KOPT-K1 (cell line): ENCODE measurements around the gene ZFP90.
"Not testable (repeated sequence)": the region's sequence is repeated elsewhere in the genome, so short reads cannot be mapped to it uniquely, and the experiment has no call there.

Experiments
- H3K27ac ChIP-seq: fragments of 200-600 bp; sonication (generic); 2 replicates; pipeline ENCODE4 v1.5.1; 2016; ENCODE audit warnings: antibody characterized with exemption, mild to moderate bottlenecking, low read depth, low read length; ENCODE audit not compliant: poor library complexity, severe bottlenecking
- H3K36me3 ChIP-seq: fragments of 200-600 bp; sonication (generic); 2 replicates; pipeline ENCODE4 v1.5.1; 2017; ENCODE audit warnings: antibody characterized with exemption, mild to moderate bottlenecking, low read length, moderate library complexity; ENCODE audit not compliant: insufficient read depth
- H3K9me3 ChIP-seq: fragments of 200-600 bp; sonication (generic); 2 replicates; pipeline ENCODE4 v1.5.1; 2017; ENCODE audit warnings: antibody characterized with exemption, low read length, mild to moderate bottlenecking; ENCODE audit not compliant: insufficient read depth, poor library complexity, severe bottlenecking

Gene ZFP90

DNA sequence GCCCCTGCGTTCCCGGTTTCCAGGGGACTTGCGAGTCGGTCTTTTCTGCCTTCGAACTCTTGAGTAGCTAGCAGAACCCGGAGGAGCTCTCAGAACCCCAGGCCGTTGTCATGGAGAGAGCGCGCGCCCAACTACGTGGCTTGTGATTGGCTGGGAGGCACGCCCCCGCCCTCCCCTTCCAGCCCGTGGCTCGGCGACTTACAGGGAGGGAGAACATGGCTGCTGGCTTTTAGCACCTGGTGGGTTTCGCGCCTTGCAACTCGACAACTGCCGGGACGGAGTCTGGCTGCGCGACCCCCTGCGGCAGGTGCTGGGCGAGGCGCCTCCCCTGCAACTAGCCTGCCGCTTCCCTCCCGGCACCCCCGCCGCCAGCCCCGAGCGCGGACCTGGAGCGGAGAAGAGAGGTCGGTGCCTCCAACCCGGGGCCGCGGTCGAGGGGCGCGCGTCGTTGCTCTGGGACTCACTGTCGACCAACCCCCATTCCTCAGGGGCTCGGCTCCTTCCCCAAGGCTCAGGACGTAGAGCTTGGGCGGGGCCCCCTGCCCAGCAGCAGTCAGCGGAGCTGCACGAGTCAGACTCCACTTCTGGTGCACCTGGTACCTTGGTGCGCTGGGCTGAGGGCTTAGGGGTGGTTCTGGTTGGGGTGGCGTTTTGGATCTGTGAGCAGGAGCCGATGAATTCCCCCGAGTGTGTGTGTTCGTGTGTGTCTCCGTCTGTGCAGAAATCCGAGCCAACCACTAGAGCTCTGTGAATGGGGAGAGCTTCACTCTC lies 9.0 kb upstream of the ZFP90 start:
- peak overlapping the region; percentile 66 for H3K27ac ChIP-seq
- peaks cover 15% of the 10 kb centered on the region for H3K36me3 ChIP-seq
- H3K9me3 ChIP-seq: peaks cover 16% of the 10 kb centered on the region

DNA sequence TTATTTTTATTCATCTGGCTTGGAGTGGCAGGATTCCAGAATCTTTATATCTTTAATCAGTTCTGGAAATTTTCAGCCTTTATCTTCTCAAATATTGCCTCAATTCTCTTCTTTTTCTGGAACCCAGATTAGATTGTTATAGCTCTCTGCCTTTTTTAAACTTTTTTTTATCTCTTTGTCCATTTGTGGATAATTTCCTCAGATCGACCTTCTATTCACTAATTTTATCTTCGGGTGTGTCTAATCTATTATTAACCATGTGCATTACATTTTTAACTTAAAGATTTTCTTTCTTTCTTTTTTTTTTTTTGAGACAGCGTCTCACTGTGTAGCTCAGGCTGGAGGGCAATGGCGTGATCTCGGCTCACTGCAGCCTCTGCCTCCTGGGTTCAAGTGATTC lies 5.2 kb upstream of the ZFP90 start:
- H3K36me3 ChIP-seq: peaks cover 30% of the 10 kb centered on the region
- no peak overlapping the region for H3K27ac ChIP-seq
- peaks cover 16% of the 10 kb centered on the region for H3K9me3 ChIP-seq

DNA sequence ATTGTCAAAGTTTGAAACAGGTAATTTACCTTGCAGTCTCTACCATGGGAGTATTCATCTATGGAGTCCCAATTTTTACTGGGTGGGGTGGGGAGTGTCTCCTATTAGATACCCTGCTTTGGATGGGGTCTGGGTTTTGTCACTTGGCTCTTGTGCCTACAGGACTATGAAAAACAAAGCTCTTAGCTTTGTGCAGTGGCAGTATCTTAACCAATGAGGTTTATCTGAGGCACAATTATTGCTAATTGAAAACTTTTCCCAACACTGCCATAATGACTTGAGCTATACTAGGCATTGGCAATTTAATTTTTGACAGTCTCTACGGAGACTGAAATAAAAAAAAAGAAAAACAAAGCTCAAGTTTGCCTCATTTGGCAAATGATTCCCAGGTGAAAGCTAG lies 3.8 kb upstream of the ZFP90 start:
- Histone ChIP-seq H3K27ac (no peak overlapping the region), H3K9me3 (peaks cover 16% of the 10 kb centered on the region), H3K36me3 (peaks cover 30% of the 10 kb centered on the region)

DNA sequence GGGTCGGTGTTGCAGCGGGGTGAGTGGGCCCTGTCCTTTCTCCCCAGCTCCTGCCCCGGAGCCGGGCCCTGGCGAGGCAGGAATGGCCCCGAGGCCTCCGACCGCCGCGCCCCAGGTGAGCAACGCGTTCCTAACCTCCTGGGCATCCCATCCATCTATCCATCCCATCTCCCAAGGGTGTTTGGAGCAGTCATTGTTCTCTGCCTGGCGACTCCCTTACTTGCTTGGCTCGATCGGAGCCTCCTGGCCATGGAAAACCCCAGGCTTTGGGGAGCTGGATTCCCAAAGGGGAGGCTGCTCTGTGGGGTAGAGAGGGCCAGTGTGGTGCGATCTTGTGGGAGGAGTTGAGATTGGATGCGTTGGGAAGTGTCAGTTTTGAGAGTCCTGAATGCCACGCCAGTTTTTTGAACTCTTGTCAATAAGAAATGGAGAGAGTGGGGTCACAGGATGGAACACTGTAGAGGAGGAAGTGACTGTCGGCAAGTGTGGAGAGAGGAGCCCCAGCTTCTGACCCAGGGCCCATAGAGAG lies 684 bp downstream of the ZFP90 start:
- H3K9me3 ChIP-seq: peaks cover 30% of the 10 kb centered on the region
- H3K27ac ChIP-seq: peak overlapping the region; percentile 58
- H3K36me3 ChIP-seq: peaks cover 52% of the 10 kb centered on the region

DNA sequence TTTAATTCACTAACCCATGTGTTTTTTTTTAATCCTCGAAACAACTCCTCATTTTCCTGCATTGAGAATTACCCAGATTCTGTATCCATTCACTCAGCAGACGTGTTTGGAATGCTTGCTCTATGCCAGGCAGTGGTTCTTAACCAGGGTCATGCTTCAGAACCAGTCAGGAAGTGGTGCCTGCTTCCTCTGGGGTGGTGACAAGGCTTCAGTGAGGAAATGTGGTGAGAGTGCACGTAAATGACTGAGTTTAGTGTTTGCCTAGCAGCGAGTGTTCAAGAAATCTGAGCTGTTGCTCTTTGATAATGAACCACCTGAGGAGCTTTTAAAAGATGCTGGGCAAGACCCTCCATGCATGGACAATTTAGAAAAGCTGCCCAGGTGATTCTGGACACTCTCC lies 9.9 kb downstream of the ZFP90 start:
- H3K36me3 ChIP-seq: peaks cover 87% of the 10 kb centered on the region
- peaks cover 98% of the 10 kb centered on the region for H3K9me3 ChIP-seq
- no peak overlapping the region for H3K27ac ChIP-seq

DNA sequence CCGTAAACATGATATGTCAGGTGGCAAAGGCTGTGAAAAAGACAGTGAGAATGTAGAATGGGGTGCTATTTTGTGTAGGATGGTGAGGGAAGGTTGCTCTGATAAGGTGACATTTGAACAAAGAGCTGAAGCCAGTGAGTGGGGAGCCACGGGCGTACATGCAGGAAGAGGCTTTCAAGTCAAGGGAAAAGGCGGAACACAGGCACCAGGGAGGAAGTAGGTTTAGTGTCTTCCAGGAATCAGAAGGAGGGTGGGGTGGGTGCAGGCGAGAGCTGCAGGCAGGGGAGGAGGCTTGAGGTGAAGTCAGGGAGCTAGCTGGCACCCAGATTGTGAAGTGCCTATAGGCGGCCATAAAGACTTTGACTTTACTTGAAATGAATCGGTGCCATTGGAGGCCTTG lies 14.1 kb downstream of the ZFP90 start:
- H3K9me3 ChIP-seq: peaks cover 100% of the 10 kb centered on the region
- no peak overlapping the region for H3K27ac ChIP-seq
- H3K36me3 ChIP-seq: peaks cover 91% of the 10 kb centered on the region

DNA sequence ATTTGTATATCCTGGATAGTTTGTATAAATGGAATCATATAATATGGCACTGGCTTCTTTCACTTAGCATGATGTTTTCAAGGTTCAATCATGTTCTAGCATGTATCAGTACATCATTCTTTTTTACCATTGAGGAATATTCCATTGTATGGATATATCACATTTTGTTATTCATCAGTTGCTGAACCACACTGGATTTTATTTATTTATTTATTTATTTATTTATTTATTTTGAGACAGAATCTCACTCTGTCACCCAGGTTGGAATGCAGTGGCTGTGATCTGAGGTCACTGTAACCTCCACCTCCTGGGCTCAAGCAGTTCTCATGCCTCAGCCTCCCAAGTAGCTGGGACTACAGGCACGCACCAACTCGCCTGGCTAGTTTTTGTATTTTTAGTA lies 21.2 kb downstream of the ZFP90 start:
- peaks cover 100% of the 10 kb centered on the region for H3K9me3 ChIP-seq
- H3K36me3 ChIP-seq: peaks cover 91% of the 10 kb centered on the region
- not testable (repeated sequence) for H3K27ac ChIP-seq

DNA sequence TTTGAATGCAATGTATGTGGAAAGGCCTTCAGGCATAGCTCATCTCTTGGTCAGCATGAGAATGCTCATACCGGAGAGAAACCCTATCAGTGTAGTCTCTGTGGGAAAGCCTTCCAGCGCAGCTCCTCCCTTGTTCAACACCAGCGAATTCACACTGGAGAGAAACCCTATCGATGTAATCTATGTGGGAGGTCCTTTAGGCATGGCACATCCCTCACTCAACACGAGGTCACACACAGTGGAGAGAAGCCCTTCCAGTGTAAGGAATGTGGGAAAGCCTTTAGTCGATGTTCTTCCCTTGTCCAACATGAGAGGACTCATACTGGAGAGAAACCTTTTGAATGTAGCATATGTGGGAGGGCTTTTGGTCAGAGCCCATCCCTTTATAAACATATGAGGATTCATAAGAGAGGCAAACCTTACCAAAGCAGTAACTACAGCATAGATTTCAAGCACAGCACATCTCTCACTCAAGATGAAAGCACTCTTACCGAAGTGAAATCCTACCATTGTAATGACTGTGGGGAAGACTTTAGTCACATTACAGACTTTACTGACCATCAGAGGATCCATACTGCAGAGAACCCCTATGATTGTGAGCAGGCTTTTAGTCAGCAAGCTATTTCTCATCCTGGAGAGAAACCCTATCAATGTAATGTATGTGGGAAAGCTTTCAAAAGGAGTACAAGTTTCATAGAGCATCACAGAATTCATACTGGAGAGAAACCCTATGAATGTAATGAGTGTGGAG lies 24.7 kb downstream of the ZFP90 start:
- H3K36me3 ChIP-seq: peaks cover 57% of the 10 kb centered on the region
- no peak overlapping the region for H3K27ac ChIP-seq
- peaks cover 100% of the 10 kb centered on the region for H3K9me3 ChIP-seq

DNA sequence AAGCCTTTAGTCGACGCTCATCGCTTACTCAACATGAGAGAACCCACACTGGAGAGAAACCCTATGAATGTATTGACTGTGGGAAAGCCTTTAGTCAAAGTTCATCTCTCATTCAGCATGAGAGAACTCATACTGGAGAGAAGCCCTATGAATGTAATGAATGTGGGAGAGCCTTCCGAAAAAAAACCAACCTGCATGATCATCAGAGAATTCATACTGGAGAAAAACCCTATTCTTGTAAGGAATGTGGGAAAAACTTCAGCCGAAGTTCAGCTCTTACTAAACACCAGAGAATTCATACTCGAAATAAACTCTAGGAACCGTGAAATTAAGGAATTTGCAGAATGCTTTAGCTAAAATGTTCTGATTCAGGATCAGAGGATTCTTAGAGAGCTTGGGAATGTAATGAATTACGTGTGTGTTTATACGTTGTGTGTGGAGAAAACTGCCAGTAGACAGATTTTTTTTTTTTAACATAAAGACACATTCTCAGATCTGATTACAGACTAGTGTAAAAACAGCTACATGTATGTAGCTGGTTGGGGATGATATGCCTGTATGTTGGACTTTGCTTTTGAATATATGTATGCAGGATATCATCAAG lies 25.4 kb downstream of the ZFP90 start:
- Histone ChIP-seq H3K27ac (no peak overlapping the region), H3K9me3 (peaks cover 100% of the 10 kb centered on the region), H3K36me3 (peaks cover 51% of the 10 kb centered on the region)

DNA sequence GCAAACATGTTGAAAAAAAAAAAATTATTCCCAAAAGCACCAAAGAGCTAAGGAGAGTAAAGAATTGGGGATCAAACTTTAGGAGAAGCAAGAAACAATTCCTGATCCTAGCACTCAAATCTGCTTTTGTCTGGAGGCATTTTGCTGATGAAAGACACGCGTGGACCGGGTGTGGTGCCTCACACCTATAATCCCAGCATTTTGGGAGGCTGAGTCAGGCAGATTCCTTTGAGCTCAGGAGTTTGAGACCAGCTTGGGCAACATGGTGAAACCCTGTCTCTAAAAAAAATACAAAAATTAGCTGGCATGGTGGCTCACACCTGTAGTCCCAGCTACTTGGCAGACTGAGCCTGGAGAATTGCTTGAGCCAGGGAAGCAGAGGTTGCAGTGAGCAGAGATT lies 35.4 kb downstream of the ZFP90 start:
- Histone ChIP-seq H3K27ac (no peak overlapping the region), H3K9me3 (peaks cover 81% of the 10 kb centered on the region)

DNA sequence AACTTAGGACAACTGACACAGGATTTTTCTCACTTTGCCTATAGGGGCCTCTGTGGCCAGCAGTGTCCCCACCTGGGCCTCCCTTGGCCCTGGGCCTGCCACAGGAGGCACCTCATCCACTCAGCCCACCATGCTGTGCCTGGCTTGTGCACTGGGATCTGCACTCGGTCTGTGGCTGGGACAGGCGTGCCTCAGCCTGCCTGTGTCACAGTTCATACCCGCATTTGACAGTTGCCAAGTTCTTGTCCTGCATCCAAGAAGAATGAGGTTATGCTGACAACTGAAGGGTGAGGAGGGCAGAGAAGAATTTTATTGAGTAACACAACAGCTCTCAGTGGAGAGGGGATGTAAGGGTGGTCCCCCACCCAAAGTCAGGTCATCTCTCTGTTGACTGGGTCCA lies 36.0 kb downstream of the ZFP90 start:
- no peak overlapping the region for H3K27ac ChIP-seq
- H3K36me3 ChIP-seq: no peaks in the 10 kb centered on the region
- peaks cover 75% of the 10 kb centered on the region for H3K9me3 ChIP-seq

More for the DNA sequence above, 35.4 kb downstream of the ZFP90 start:
- H3K36me3 ChIP-seq: no peaks in the 10 kb centered on the region

DNA sequence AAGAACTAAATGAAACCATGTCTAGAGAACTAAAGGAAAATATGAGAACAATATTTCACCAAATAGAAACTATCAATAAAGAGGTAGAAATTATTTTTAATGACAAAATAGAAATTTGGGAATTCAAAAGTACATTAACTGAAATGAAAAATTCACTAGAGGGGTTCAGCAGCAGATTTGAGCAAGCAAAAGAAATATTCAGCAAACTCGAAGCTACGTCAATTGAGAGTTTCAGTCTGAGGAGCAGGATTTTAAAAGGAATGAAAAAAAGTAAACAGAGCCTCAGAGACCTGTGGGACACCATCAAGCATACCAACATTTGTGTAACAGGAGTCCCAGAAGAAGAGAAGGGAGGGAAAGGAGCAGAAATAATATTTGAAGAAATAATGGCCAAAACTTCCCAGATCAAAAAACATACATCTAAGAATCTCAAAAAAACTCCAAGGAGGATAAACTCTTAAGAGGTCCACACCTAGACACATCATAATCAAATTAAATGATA lies 38.3 kb downstream of the ZFP90 start:
- Histone ChIP-seq H3K27ac (no peak overlapping the region), H3K9me3 (peaks cover 59% of the 10 kb centered on the region), H3K36me3 (no peaks in the 10 kb centered on the region)

DNA sequence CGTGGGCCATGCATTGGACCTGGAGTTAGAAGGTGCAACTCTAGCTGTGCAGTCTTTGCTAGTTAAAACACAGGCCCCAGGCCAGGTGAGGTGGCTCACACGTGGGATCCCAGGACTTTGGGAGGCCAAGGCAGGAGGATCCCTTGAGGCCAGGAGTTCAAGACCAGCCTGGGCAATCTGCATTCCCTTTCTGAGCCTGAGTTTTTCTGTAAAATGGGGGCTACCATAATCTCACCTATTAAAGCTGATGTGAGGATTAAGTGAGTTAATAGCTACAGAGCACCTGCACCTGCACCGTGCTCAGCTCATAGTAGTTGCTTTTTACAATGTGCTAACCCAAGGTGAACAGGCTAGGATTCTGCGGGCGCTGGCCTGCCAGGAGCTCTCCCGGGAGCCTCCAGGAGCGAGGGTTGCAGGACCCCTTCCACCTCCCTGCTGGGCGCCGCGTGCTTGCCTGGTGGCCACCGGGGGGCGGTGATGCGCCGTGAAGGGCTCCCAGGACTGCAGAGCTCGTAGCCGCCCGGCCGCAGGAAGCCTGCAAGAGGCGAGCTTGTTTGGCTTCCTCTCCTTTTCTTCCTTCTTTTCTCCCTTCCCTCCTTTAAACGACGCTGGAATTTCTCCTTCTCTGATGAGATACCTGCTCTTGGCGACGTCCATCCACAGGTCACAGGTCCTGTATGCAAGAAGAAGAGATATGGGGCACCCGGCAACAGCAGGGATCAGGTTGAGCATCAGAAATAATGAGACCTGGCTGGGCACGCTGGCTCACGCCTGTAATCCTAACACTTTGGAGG lies 51.3 kb downstream of the ZFP90 start:
- Histone ChIP-seq H3K9me3 (peaks cover 16% of the 10 kb centered on the region), H3K36me3 (no peaks in the 10 kb centered on the region), H3K27ac (no peak overlapping the region)

DNA sequence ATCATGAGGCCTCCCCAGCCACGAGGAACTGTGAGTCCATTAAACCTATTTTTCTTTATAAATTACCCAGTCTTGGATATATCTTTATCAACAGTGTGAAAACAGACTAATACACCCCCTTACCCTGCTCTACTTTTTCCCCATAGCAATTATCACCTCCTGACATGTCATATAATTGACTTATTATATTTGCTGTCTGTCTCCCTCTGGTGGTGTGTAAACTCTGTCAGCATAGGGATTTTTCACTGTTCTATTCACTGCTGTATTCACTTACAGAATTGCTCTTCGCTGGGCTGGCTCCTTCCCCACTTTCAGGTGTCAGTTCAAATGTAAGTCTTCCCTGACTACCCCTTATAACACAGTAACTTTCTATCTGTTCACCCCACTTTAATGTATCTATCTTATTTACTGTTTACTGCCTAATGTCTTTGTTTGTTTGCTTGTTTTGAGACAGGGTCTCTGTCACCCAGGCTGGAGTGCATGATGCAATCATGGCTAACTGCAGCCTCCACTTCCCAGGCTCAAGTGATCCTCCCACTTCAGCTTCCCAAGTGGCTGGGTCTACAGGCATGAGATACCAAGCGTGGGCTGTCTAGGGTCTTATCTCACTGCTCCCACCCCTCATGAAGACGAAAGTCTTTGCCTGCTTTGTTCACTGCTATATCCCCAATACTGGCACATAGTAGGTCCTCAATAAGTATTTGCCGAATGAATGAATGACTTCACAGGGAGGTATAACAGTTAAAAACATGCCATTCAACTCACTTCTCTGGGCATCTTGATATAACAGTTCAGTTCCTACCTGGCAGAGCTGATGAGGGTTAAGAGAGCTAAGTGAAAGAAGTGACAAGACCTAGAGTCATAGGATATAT lies 53.6 kb downstream of the ZFP90 start:
- Histone ChIP-seq H3K36me3 (no peaks in the 10 kb centered on the region), H3K9me3 (peaks cover 16% of the 10 kb centered on the region), H3K27ac (no peak overlapping the region)
